CD14-positive monocyte (primary cell): ENCODE data around the gene XCR1. TPM values are rescaled to one million over a fixed set of nuclear protein-coding genes. Genes with fewer than 3 reads are reported as not detected.

Source experiments
- DNase-seq, 3 donors: peaks; one replicate each; pipeline ENCODE4 v3.0.0-alpha.2; 2011 to 2022
- H2AFZ ChIP-seq: 2 replicates; pipeline ENCODE4 v1.6.0; 2012; ENCODE audit warnings: mild to moderate bottlenecking, low read depth, low read length, inconsistent platforms; ENCODE audit not compliant: insufficient read depth, poor library complexity, severe bottlenecking
- H3K27ac ChIP-seq, 2 donors: 1 replicate in 1 of 2; 2 replicates in 1 of 2; pipeline ENCODE4 v1.5.1; 2012 to 2013; ENCODE audit warnings: low read length in 2 of 2, control low read depth in 1 of 2, inconsistent platforms in 1 of 2, low read depth in 1 of 2, mild to moderate bottlenecking in 1 of 2
- H3K27me3 ChIP-seq, 2 donors: one replicate each; pipeline versions ENCODE4 v1.6.0 to v1.6.1; 2011 to 2013; ENCODE audit warnings: low read length in 2 of 2; ENCODE audit not compliant: control insufficient read depth in 2 of 2, insufficient read depth in 2 of 2
- H3K36me3 ChIP-seq, 2 donors: replicated peaks in 1 of 2; 1 replicate in 1 of 2; 2 replicates in 1 of 2; pipeline versions ENCODE4 v1.5.1 to v1.6.1; 2012 to 2013; ENCODE audit warnings: low read length in 2 of 2, control low read depth in 1 of 2, inconsistent platforms in 1 of 2, mild to moderate bottlenecking in 1 of 2; ENCODE audit not compliant: insufficient read depth in 2 of 2, control insufficient read depth in 1 of 2
- H3K4me1 ChIP-seq, 2 donors: 1 replicate in 1 of 2; 2 replicates in 1 of 2; pipeline versions ENCODE4 v1.5.1 to v1.6.1; 2012 to 2013; ENCODE audit warnings: low read length in 2 of 2, control low read depth in 1 of 2, inconsistent platforms in 1 of 2, mild to moderate bottlenecking in 1 of 2, moderate library complexity in 1 of 2; ENCODE audit not compliant: insufficient read depth in 2 of 2, control insufficient read depth in 1 of 2
- H3K4me2 ChIP-seq: replicated peaks from 2 replicates; pipeline ENCODE3; 2012; ENCODE audit warnings: low read length, moderate library complexity, mild to moderate bottlenecking; ENCODE audit not compliant: poor library complexity, severe bottlenecking; ENCODE audit errors: extremely low read depth
- H3K4me3 ChIP-seq, 3 experiments: fragments of 200-600 bp in 1 of 3; sonication (generic) in 1 of 3; replicated peaks in 1 of 3; 1 replicate in 2 of 3; 2 replicates in 1 of 3; pipeline ENCODE4 v1.5.1; 2011 to 2013; ENCODE audit warnings: low read length in 3 of 3, mild to moderate bottlenecking in 3 of 3, control low read depth in 2 of 3, low read depth in 2 of 3, inconsistent platforms in 1 of 3, moderate library complexity in 1 of 3
- H3K79me2 ChIP-seq: 2 replicates; pipeline ENCODE4 v1.6.0; 2012; ENCODE audit warnings: mild to moderate bottlenecking, control low read depth, inconsistent platforms, low read length, moderate library complexity; ENCODE audit not compliant: insufficient read depth
- H3K9ac ChIP-seq: 2 replicates; pipeline ENCODE4 v1.6.0; 2017; ENCODE audit warnings: low read length, mild to moderate bottlenecking; ENCODE audit not compliant: insufficient read depth, poor library complexity, severe bottlenecking
- H3K9me3 ChIP-seq, 2 donors: replicated peaks in 1 of 2; 1 replicate in 1 of 2; 2 replicates in 1 of 2; pipeline versions ENCODE4 v1.5.1 to v1.6.1; 2012 to 2013; ENCODE audit warnings: low read length in 2 of 2, control low read depth in 1 of 2; ENCODE audit not compliant: control insufficient read depth in 1 of 2, insufficient read depth in 1 of 2
- H4K20me1 ChIP-seq: 2 replicates; pipeline ENCODE4 v1.6.0; 2012; ENCODE audit warnings: mild to moderate bottlenecking, low read length, control low read depth, moderate library complexity; ENCODE audit not compliant: insufficient read depth
- H3K27ac Mint-ChIP-seq, 7 donors: one replicate each; pipeline ENCODE4 v1.8.0; 2020; ENCODE audit warnings: mild to moderate bottlenecking in 7 of 7, mixed read lengths in 7 of 7, moderate library complexity in 6 of 7, inconsistent platforms in 2 of 7
- H3K27me3 Mint-ChIP-seq, 3 donors: one replicate each; pipeline ENCODE4 v1.8.0; 2021 to 2022; ENCODE audit warnings: low read depth in 3 of 3, mild to moderate bottlenecking in 3 of 3, mixed read lengths in 3 of 3, moderate library complexity in 3 of 3, inconsistent platforms in 1 of 3
- H3K36me3 Mint-ChIP-seq, 2 donors: one replicate each; pipeline ENCODE4 v1.8.0; 2020; ENCODE audit warnings: mixed read lengths in 2 of 2, inconsistent platforms in 1 of 2, mild to moderate bottlenecking in 1 of 2
- H3K4me1 Mint-ChIP-seq: one replicate; pipeline ENCODE4 v1.8.0; 2020; ENCODE audit warnings: mild to moderate bottlenecking, mixed read lengths
- H3K4me3 Mint-ChIP-seq, 2 donors: one replicate each; pipeline ENCODE4 v1.8.0; 2020; ENCODE audit warnings: mild to moderate bottlenecking in 2 of 2, mixed read lengths in 2 of 2, moderate library complexity in 1 of 2
- H3K9me3 Mint-ChIP-seq, 7 donors: one replicate each; pipeline ENCODE4 v1.8.0; 2020 to 2022; ENCODE audit warnings: mixed read lengths in 7 of 7, mild to moderate bottlenecking in 6 of 7, moderate library complexity in 6 of 7, inconsistent platforms in 2 of 7
- WGBS: methylation state at CpG from one replicate; pipeline ENCODE4 v1.1.5; 2013; ENCODE audit warnings: missing lambda C conversion rate; ENCODE audit not compliant: insufficient coverage; 5-methylcytosine and 5-hydroxymethylcytosine counted together
- intact Hi-C, 2 donors: fragments of 100-400 bp; cut with micrococcal nuclease; formaldehyde crosslinking; loops; one replicate each; pipeline versions ENCODE4 v1.15.0 to v1.15.1; 2023
- polyA plus RNA-seq, 3 donors: library from polyadenylated mRNA; depleted of rRNA in 1 of 3; unstranded in 2 of 3; stranded (reverse) in 1 of 3; fragments of 300-500 nt in 2 of 3; fragments of >200 nt in 1 of 3; fragmentation: Illumina TruSeq in 2 of 3; gene quantifications; 1 replicate in 2 of 3; 2 replicates in 1 of 3; pipeline ENCODE4 v1.2.3, GENCODE V29; 2012 to 2021
- TF ChIP-seq, protein P1 (sequence below): fragments of 200-600 bp; IDR thresholded peaks from one replicate; pipeline ENCODE4 v1.8.0; 2022; ENCODE audit warnings: antibody characterized with exemption, mild to moderate bottlenecking

The XCR1 gene
- polyA plus RNA-seq, 3 donors, result 0.03 to 0.05 TPM; not detected in 1

GRCh38 chr3:46017720-46018119 is 9.6 kb downstream of the XCR1 start:
- Histone ChIP-seq H3K4me3 (peak overlapping the region in 1 of 3 experiments; percentile 5), H3K9ac (no peak overlapping the region), H2AFZ (no peak overlapping the region), H3K9me3 (peaks cover 0 to 9% of the 10 kb centered on the region in 2 donors), H3K27ac (peak overlapping the region; percentile 26 to 82), H4K20me1 (no peaks in the 10 kb centered on the region), H3K27me3 (no peaks in the 10 kb centered on the region), H3K4me2 (peak overlapping the region; percentile 21), H3K4me1 (peaks cover 43 to 44% of the 10 kb centered on the region in 2 donors), H3K79me2 (no peaks in the 10 kb centered on the region), H3K36me3 (no peaks in the 10 kb centered on the region)
- peaks cover 45% of the 10 kb centered on the region for H3K4me1 Mint-ChIP-seq
- TF ChIP-seq, protein P1, sequence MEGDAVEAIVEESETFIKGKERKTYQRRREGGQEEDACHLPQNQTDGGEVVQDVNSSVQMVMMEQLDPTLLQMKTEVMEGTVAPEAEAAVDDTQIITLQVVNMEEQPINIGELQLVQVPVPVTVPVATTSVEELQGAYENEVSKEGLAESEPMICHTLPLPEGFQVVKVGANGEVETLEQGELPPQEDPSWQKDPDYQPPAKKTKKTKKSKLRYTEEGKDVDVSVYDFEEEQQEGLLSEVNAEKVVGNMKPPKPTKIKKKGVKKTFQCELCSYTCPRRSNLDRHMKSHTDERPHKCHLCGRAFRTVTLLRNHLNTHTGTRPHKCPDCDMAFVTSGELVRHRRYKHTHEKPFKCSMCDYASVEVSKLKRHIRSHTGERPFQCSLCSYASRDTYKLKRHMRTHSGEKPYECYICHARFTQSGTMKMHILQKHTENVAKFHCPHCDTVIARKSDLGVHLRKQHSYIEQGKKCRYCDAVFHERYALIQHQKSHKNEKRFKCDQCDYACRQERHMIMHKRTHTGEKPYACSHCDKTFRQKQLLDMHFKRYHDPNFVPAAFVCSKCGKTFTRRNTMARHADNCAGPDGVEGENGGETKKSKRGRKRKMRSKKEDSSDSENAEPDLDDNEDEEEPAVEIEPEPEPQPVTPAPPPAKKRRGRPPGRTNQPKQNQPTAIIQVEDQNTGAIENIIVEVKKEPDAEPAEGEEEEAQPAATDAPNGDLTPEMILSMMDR, result no peak
- peak overlapping the region; percentile 88 to 98 (median 93) for H3K27ac Mint-ChIP-seq
- peak overlapping the region in 1 of 2 donors; percentile 63 for H3K4me3 Mint-ChIP-seq
- peaks cover 2 to 7% of the 10 kb centered on the region in 2 donors for H3K36me3 Mint-ChIP-seq
- DNase-seq, result peak; percentile 85 to 97 (median 86)
- H3K27me3 Mint-ChIP-seq, result peaks cover 0 to 8% (median 3%) of the 10 kb centered on the region in 3 donors
- peaks cover 6 to 19% (median 16%) of the 10 kb centered on the region in 7 donors for H3K9me3 Mint-ChIP-seq
- 33% methylated on average over 1 of the region's 2 CpGs for WGBS
- intact Hi-C loops, result loop anchor here (5.0 to 10.0 kb wide), 2 partner anchors 47 to 55 kb away; no protein-coding TSS in a partner anchor

DNA sequence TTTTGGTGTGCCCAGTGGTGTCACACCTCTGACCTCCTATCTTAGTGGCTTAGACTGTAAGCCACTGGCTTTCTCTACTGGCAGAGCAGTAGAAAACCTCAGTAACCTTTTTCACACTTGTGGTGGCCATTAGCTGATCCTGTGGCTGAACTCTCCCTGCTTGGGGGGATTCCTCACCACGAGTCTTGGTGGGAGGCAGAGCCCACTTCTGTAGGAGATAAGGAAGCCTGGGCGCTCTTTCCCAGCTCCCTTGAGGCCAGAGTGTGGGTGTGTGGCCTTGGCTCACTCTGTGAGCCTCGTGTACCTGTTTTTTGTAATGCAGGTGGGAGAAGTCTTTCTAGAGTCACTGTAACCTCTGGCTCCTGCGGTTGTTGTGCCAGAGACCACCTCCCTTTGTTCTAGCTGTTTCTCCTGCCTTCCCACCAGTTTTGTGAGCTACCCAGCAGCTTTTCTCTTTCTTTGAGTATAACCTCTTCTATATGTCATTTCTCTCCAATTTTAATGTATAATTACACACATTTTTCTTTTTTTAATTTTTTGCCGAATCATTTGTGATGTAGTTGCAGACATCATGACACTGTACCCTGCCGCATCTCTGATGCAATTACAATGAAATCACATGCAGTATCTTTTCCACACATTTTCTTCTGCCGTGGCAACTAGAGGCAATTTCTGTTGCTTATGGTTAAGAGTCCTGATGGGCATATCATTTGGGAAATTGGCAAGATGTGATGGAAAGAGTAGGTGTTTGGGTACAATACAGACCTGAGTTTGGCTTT is 13.8 kb downstream of the XCR1 start:
- Mint-ChIP-seq H3K27me3 (peaks cover 0 to 7% (median 1%) of the 10 kb centered on the region in 3 donors), H3K4me3 (no peak overlapping the region), H3K27ac (peak overlapping the region in 6 of 7 donors; percentile 39 to 82 (median 67)), H3K36me3 (peaks cover 0 to 3% of the 10 kb centered on the region in 2 donors), H3K9me3 (peaks cover 2 to 8% (median 6%) of the 10 kb centered on the region in 7 donors), H3K4me1 (peaks cover 48% of the 10 kb centered on the region)
- no peak overlapping the region for H3K4me3 ChIP-seq
- no CpG with 5 or more reads among the region's 7 CpGs for WGBS
- no peak overlapping the region for H3K27ac ChIP-seq
- no peak overlapping the region for H3K4me2 ChIP-seq
- intact Hi-C loops, result loop anchor here in 1 of 2 donors (10.0 kb wide), 1 partner anchor 51 kb away; no protein-coding TSS in a partner anchor
- H3K9ac ChIP-seq, result no peak overlapping the region
- H4K20me1 ChIP-seq, result no peaks in the 10 kb centered on the region
- TF ChIP-seq, protein P1, result no peak
- H3K36me3 ChIP-seq, result no peaks in the 10 kb centered on the region
- H3K4me1 ChIP-seq, result peaks cover 36 to 37% of the 10 kb centered on the region in 2 donors
- H2AFZ ChIP-seq, result no peak overlapping the region
- H3K79me2 ChIP-seq, result no peaks in the 10 kb centered on the region
- H3K9me3 ChIP-seq, result no peaks in the 10 kb centered on the region
- H3K27me3 ChIP-seq, result no peaks in the 10 kb centered on the region
- peak in 2 of 3 donors; percentile 27 to 55 for DNase-seq
